Hematopoietic multipotent progenitor cell treated with erythropoietin and hydrocortisone succinate and interleukin-3 and kit ligand, for 4 days (in vitro differentiated cells): ENCODE measurements around the gene GSTA4.

Experiments
- DNase-seq: peaks from one replicate; pipeline ENCODE4 v3.0.0-alpha.2; 2015

Gene GSTA4, protein sequence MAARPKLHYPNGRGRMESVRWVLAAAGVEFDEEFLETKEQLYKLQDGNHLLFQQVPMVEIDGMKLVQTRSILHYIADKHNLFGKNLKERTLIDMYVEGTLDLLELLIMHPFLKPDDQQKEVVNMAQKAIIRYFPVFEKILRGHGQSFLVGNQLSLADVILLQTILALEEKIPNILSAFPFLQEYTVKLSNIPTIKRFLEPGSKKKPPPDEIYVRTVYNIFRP

DNA sequence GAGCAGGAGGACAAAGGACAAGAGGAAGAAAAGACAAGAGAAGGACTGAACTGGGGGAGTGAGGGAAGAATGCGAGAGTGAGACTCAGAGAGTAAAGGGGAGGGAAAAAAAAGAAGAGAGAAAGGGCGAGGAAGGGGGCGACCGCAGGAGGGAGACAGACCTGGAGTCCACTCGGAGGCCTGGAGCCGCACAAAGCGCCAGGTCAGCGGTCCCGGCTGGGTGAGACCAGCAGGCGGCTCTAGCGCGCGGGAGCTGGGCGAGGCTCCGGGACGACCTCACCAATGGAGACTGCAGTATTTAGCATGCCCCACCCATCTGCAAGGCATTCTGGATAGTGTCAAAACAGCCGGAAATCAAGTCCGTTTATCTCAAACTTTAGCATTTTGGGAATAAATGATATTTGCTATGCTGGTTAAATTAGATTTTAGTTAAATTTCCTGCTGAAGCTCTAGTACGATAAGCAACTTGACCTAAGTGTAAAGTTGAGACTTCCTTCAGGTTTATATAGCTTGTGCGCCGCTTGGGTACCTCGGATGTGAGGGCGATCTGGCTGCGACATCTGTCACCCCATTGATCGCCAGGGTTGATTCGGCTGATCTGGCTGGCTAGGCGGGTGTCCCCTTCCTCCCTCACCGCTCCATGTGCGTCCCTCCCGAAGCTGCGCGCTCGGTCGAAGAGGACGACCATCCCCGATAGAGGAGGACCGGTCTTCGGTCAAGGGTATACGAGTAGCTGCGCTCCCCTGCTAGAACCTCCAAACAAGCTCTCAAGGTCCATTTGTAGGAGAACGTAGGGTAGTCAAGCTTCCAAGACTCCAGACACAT is at the start of gene GSTA4:
TSS of gene GSTA4 (minus strand) at position 196 of the 824 bp plus-strand sequence. CDS start 1,041 bp downstream, outside the sequence.
- peak; percentile 98 for DNase-seq

DNA sequence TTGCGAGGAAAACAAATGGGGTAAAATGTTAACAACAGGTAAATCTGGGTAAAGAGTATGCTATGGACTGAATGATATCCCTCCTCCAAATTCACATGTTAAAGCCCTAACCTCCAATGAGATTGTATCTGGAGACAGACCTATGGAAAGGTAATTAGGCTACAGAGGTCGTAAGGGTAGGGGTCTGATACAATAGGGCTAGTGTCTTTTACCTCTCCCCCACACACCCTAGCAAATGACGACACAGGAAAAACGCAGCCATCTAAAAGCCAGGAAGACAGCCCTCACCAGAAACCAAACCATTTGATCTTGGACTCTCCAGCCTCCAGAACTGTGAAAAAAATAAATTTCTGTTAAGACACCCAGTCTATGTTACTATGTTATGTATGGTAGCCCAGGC is 49.5 kb upstream of the GSTA4 start:
- DNase-seq = no peak

DNA sequence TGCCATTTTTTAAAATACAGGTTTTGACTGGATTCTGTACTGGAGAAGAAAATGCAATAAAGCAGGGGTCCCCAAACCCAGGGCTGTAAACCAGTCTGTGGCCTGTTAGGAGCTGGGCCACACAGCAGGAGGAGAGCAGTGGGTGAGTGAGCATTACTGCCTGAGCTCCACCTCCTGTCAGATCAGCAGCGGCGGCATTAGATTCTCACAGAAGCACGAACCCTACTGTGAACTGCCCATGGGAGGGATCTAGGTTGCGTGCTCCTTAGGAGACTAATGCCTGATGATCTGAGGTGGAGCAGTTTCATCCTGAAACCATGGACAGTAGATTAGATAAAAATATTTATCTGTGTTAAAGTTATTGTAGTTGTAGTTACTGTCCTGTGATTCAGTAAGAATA is 49.0 kb upstream of the GSTA4 start:
- DNase-seq = no peak

DNA sequence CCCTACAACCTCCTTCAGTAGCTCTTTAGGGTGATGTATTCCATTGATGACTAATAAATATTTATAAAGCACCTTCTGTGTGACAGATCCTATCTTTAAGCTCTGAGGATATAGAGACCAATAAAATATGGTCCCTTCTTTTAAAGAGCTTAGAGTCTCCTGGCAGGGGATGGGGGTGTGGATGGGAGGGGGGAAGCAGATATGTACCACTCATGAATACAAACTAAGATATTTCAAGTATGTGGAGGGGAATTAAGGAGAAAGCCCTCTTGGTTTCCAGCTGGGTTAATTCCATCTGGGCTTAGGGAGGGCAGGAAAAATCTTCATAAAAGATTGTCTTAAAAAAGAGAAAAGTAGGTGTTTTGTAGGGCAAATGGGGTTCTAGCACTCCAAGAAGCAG is 48.5 kb upstream of the GSTA4 start:
- no peak for DNase-seq

DNA sequence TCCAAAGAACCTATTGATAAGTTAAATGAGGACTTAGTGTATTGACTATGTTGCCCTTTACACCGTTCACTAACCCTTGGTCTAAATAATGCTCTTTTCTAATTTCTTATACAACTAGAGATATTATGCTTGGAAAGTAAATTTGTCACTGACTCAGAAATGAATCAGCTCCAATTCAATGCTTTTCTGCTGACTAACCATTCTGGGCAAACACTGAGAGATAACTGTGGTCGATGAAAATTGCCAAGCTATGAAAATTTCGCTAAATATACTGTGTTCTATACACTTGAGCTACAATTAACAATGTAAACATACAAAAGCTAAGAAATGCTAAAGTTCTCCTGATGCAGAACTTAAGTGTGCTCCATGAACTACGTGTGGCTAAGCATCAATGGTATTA is 47.0 kb upstream of the GSTA4 start:
- DNase-seq = no peak

DNA sequence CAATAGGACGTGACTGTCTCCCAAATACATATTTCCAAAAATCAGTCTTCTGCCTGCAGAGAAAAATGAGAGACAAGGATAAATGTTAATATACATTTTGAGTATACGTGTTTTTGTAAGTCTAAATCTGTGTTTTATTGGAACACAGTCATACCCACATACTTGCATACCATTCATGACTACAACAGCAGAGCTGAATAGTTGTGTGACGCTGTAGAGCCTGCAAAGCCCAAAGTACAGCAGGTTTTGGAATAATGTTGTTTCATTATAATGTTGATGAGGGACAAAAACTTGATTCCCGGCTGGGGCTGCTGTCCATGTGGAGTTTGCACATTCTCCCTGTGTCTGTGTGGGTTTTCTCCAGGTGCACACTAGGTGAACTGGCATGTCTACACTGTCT is 46.3 kb upstream of the GSTA4 start:
- DNase-seq = no peak

DNA sequence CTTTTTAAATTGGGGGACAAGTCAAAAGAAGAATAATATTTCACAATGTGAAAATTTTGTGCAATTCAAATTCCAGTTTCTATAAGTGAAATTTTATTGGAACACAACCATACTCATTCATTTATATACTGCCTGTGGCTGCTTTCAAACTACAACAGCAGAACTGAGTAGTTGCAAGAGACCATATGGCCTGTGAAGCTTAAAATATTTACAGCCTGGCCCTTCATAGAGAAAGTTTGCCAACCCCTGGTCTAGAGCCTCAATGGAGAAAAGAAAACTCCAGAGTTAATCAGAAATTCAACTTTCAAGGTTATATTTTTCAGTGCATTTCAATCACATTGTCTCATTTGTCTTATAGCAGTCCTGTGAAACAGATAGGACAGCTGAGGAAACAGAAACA is 43.5 kb upstream of the GSTA4 start:
- no peak for DNase-seq

DNA sequence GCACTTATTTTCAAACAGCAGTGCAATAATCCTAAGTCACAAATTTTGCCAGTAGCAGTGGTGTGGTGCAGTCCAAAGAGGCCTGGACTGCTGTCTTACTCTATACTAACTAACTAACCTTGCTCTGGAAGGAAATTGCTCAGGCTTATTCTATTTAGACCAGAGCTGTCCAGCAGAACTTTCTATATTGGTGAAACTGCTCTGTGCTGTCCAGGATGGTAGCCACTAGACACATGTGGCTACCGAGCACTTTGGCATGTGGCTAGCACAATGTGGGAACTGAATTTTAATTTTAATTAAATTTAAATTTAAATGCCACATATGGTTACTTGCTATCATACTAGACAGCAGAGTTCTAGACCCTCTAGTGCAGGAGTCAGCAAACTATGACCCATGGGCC is 43.1 kb upstream of the GSTA4 start:
- no peak for DNase-seq

DNA sequence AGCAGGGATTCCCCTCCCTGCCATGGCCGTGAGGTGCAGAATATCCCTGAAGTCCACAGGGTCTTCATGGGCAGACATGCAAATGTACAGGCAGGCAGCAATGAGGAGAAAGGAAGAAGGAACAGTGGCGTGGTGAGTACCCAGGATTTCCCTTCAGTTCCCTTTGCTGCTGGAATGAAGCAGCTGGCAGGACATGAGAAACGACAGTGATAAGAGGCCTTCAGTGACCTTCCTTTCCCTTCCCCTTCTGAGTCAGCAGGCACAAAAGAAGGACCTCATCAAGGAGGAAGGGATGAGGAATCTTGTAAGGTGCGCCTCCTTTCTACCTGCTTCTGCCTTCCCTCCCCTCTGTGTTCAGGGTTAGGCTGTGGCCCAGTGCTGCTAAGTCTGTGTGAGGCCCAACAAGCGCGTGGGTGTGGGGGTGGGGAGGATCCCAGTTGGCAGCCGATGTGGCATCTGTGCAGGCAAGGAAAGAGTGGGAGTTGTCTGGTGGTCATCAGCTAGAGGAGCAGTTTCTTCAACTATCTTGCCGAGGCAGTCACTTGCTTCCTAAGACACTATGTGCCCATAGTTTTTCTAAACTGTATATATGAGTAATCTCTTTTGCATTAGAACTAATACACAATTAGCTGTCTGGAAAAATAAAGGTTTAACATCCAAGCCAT is 40.6 kb upstream of the GSTA4 start:
- no peak for DNase-seq

DNA sequence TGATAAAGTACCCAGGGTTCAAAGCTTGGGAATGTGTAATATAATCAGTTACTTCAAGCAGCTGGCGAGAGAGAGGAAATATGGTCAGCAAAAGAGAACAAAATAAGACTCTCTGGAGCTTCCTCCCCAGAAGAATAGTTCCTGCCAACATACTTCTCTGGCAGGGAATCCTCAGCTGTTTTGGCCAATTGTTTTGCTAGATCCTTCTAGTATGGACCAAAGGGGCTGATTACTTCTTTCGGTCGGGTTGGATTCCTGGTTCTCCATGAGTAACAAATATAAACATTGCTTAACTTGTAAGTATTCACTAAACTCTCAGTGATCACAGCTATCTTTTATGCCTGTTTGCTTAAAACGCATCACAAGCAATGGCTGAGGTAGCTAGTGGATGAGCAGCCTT is 38.7 kb upstream of the GSTA4 start:
- no peak for DNase-seq

DNA sequence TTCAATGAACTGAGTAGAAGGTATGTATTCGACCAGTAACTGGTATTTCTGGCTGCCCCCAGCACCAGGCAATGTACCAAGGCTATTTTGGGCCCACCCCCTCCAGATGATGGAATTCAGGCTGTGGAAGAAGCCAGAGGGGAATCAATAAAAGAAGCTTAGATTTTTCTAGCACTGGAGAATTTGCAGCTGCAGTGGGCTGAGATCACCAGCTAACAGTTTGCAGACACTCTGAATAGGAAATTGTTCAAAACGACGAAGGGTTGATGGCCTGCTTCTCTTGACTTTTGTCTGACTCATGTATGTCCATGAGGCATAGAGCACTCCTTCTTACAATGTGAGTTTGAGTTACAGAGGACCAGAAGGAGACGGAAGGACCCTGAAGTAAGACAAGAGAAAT is 37.8 kb upstream of the GSTA4 start:
- no peak for DNase-seq

DNA sequence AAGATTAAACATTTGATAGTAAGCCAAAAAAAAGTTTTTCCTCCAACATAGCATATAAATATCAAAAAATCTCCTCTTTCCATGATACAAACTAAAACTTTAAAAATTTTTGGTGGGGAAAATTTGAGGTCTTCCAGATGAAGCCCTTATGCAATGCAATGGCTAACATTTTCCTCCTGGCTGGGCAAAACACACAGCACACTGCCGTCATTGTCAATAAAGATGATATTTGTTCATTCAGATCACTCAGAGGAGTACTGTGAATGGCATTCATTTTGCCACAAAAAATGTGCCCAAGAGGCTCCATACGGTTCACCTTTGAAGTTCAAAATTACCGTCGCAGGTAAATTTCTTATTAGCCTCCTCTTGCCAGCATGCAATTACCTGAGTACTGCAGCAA is 36.2 kb upstream of the GSTA4 start:
- no peak for DNase-seq

DNA sequence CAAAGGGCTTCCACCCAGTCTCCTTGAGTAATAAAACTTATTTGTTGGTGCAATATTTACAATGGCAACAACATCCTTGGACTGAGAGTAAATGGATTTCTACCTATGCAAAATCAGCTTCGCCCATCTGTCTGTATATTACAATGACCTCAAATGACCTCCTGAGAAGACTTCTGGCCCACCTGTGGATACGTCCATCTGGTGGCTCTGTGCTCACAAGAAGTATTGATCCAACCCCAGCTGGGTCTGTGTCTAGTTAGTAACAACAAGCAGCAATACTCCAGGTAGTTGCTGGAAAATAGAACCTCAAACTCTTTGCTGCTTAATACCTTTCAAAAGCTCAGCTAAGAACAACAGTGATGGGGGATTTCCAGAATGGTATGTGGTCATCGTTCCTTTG is 34.7 kb upstream of the GSTA4 start:
- no peak for DNase-seq

DNA sequence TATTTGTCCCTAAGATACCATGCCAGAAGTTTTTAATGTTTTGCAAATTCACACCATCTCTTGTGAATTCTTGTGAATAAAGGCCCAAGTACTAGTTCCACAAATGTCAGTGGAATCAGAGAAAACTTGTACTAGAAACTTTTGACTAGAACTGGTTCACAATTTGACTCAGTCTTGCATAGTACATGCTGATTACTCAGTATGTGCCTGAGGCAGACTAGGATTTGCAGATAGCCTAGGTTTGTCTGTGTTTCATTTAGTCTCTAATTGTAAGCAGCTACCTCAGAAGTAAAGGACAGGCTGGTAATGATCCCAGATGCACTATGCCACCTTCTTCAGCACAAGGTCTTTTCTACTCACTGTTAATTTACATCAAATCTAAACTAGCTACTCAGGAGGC is 34.2 kb upstream of the GSTA4 start:
- DNase-seq = no peak

DNA sequence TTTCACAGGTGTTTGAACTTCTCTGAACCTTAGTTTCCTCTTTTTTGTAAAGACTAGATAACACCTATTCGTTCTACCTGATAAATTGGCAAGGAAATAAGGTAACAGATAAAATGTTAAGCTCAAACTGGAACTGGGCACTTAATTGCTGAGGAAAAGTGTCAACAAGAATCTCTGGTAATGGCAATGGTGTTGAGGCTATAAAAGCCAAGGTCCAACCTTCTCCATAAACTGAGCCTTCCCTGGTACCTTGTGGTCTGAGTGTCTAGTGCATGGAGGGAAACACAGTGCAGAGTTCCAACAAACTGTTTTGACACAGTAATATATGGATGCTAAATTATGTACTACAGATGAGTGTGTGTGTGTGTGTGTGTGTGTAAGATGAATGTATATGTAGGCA is 33.4 kb upstream of the GSTA4 start:
- DNase-seq = no peak

DNA sequence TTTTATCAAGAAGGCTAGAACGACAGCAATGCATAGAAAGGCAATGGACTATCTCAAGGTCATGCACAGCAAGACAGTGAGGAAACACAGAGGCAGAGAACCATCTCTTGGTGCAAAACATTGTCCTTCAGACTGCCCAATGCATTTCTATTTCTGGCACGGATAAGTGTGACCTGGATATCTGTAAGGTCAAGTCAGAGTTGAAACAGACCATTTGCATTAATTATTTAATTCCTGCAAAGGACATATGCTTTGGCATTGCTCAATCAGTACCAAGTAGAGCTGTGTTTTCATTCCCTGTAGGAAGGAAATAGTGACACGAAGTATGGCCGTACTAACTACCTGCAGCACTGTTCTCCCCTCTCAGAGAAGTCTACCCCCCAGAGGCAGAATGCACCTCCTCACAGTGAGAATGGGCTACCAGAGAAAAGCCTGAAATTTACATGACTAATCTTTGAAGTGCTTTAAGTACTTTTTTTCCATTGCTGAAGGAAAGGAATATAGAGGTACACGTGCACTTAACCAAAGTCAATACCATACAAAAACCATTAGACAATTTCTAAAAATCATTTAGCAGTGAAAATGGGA is 32.1 kb upstream of the GSTA4 start:
- no peak for DNase-seq

DNA sequence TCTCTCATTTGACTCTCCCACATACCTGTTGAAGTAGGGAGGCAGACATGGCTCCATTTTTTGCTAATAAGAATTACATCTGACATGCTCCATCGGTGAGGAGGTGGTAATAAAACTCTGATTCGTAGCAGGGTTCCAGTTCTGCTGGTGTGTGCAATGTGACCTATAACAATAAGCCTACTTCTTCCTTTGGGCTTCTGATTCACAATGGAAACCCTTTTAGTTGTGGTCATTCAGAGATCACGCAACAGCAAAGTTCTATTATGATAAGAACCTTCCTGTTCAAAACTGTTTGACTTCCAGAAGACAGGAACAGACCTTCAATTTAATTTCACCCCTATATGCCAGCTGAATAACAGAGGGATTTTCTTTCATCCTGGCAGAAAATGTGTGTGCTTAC is 31.4 kb upstream of the GSTA4 start:
- DNase-seq = no peak

DNA sequence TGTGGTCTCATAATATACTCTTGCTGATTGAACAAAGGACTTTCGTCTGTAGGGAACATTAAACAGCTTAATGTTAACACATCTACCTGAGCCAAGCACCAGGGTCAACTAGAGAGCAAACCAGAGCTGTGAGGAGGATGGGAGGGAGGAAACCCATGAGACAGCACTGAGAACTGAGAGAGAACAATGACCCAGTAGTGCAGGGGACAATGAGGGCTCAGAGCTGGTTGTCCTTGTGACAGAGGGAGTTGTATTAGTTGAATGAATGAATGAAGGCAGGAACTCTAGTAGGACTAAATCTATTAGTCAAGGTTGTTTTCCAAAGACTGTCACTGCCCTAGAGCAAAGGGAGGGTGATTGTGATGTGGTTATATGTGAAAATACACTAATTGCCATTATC is 28.2 kb upstream of the GSTA4 start:
- no peak for DNase-seq

DNA sequence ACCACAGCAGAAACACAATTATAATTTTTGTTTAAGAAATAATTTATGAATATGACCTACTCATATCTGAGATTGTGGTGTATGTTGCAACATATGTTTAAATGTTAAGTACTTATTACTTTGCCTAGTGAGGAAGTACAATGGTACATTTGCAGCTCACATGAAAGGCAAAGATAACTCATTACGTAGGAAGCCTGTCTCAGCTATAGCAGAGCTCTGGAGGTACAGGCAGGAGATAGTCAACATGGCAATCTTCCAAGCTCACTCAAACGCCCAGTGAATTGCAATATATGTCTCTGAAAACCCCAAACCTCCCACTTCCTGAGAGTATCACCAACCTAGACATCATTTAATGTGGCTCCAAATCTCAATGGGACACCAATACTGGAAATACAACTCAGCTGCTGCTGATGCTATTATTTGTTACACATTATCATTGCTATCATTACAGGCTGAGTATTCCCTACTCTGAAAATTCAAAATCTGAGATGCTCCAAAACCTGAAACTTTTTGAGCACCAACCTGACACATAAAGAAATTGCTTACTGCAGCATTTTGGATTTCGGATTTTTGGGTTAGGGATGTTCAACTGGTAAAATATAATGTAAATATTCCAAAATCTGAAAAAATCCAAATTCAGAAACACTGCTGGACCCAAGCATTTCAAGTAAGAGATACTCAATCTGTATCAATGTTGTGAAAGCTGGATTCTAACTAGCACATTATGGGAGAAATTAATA is 25.1 kb upstream of the GSTA4 start:
- DNase-seq = peak; percentile 94

DNA sequence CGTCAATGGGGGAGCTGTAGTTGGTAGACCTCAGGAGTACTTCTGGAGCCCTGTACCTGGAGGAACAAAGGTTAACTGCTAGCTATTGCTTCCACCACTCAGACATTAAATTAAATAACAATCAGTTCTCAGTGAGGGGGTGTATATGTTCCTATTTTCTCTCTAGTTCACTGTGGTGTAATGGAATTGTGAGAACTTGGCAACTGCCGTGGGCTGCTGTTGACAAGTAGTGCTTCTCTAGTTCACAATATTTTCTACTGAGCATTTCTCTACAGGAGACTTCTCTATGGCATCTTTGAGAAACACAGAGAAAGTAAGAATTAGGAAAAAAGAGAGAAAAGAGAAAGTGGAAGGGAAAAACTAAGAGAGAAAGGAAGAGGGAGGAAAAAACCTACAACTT is 23.4 kb upstream of the GSTA4 start:
- DNase-seq = no peak

DNA sequence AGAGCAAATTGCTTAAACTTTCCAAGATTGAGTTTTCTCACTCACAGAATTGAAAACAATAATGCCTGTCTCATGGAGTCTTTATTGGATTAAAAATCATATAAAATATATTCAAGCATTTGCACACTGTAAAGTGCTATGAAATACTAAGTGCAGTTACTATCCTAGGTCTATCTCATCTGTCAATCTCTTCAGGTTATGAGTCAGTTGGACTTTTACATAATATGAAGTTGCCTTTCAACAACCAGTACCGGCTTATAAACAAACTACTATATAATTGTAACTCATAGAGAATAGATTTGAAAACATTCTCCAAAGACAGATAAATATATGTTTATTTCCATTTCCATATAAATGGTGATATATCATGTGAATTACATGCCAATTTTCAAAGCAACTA is 20.4 kb upstream of the GSTA4 start:
- no peak for DNase-seq

DNA sequence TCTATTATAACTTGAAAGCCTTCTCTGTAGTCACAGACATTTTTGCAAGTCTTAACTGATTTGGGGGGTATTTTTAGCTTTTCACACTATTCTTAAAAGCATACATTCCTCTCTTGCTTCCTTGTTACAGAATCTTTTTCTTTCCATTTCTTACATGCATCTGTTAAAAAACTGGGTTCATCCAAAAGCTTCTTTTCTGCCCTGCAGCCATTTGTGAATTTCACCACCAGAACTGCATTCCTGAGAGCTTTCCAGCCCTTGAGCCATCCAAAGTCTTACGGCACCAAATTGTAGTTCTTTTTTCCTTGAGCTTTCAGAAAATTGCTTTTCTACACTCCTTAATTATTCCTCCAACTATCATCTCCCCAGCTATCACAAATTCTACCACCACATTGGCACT is 19.7 kb upstream of the GSTA4 start:
- no peak for DNase-seq

DNA sequence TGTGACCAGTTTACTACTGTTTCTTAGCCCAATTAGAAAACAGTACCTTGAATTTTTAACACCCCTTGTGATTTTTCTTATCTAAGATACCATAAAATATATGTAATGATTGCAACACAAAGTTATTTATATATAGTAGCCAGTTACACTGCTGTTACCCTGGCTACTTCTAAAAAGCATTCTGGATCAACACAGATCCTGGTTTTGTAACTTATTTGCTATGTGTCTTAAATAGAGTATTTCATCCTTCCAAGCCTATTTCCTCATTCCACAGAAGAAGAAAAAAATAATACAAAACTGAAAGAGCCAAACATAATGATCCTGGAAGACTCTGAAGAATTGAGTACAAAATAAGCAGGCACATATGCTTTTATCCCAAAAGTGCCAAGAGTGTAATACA is 19.0 kb upstream of the GSTA4 start:
- no peak for DNase-seq
